Loucy (cell line): ENCODE results near the gene VIPR2.

ENCODE experiments used
- EZH2phosphoT487 ChIP-seq: fragments of 200-600 bp; IDR thresholded peaks from 2 replicates; pipeline ENCODE4 v1.6.1; 2018; ENCODE audit warnings: antibody characterized with exemption, mild to moderate bottlenecking, moderate library complexity, borderline replicate concordance
- TF ChIP-seq, protein P1 (sequence below): fragments of 200-600 bp; sonication (generic); conservative IDR thresholded peaks from 2 replicates; pipeline ENCODE4 v1.5.1; 2014; ENCODE audit warnings: mild to moderate bottlenecking, antibody characterized with exemption, low read length

DNA sequence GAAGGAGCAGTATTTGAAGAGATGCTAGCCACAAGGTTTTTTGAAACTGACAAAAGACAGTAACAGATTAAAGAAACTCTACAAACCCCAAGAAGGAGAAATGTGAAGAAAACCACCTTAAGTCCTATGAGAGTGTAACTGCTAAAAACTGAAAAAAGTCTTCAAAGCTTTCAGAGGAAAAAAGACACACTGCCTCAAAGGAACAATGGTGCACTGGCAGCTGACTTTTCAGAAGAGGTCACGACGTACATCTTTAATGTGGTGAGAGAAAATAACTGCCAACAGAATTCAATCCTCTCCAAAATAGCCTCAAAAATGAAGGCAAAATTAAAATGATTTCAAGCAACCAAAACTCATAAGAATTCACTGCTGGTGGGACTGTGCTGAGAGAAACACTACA is 94.0 kb downstream of the VIPR2 start:
- TF ChIP-seq, protein P1, sequence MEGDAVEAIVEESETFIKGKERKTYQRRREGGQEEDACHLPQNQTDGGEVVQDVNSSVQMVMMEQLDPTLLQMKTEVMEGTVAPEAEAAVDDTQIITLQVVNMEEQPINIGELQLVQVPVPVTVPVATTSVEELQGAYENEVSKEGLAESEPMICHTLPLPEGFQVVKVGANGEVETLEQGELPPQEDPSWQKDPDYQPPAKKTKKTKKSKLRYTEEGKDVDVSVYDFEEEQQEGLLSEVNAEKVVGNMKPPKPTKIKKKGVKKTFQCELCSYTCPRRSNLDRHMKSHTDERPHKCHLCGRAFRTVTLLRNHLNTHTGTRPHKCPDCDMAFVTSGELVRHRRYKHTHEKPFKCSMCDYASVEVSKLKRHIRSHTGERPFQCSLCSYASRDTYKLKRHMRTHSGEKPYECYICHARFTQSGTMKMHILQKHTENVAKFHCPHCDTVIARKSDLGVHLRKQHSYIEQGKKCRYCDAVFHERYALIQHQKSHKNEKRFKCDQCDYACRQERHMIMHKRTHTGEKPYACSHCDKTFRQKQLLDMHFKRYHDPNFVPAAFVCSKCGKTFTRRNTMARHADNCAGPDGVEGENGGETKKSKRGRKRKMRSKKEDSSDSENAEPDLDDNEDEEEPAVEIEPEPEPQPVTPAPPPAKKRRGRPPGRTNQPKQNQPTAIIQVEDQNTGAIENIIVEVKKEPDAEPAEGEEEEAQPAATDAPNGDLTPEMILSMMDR, result no peak
- no peak for TF ChIP-seq EZH2phosphoT487
